Measurements from ENCODE around the gene NLRC5.

DNA sequence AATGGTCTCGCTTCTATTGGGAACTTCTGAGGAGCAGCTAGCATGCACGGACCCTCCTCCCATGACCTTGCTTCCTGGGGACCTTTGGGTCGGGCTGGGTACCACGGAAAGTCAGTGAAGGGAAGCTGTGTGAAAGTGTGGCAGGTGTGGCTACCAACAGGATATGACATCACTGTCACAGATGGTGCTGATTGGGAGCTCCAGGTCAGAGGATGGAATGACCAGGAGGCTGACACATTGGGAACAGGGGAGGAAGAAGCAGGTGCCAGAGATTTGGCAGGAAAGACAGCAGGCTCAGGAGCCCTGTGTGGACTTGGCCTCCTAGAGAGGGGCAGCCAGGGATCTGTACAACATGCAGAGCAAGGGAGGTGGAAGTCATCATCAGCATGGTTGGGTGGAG lies 137.1 kb downstream of the NLRC5 start:
- TF ChIP-seq GATA2 (IDR thresholded peaks at IDR 0.05; ENCODE audit: low read depth, low read length): no peak
- no peak for TF ChIP-seq GATA3 (IDR thresholded peaks at IDR 0.05; ENCODE audit: low read depth, low read length)

All from SH-SY5Y (cell line).